Measurements from ENCODE around the gene SLC1A4.
"Not testable (repeated sequence)": the region's sequence is repeated elsewhere in the genome, so short reads cannot be mapped to it uniquely, and the experiment has no call there.

SLC1A4 gene

GRCh38 chr2:65027616-65028244 is 38.5 kb downstream of the SLC1A4 start:
- no peak for DNase-seq

- no peak for DNase-seq
Measured at GRCh38 chr2:65030476-65031332, 41.5 kb downstream of the SLC1A4 start.

DNA sequence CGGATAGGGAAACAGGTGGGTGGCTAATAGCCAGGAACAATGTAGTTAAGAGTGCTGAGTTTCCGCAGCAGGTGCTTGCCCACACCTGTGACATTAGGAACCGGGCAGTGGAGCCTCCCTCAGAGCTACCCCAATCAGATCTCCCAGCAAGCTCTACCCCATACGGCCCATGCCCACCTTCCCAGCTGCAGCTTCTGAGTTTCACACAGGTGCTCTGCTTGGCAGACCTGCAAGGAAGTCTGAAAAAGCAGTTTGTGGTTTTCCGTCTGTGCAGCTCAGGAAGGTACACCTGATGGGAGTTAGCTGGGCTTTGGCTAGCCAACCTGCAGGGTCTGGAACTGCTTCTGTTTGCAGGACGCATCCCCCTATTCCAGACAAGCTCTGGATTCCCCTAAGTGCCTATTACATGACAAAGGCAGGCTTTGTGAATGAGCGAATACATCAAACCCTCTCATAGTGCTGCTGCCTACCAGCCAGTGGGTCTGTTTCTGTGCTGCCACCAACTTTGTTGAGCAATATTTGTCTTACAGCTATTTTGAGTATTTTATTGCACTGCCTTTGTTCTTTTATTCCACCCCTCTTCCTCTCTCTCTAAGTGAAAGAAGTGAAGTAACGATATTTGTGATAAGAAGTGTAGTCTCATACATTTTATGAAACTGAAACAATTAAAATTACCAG is 42.3 kb downstream of the SLC1A4 start:
- no peak for DNase-seq

GRCh38 chr2:65032019-65032975 is 43.1 kb downstream of the SLC1A4 start:
- no peak for DNase-seq

DNA sequence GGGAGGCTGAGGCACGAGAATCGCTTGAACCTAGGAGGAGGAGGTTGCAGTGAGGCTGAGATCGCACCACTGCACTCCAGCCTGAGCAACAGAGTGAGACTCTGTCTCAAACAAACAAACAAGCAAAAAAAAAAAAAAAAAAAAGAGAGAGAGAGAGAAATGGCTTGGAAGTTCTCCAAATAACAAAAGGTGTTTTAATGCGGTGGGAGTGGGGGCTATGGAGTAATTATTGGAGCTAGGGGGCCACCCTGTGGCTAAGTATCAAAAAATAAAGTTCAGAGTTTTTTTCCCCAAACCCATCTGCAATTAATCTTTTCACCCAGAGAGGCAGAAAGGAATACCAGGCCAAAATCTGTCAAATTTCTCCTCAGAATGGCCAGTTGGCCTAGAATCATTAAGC is 44.0 kb downstream of the SLC1A4 start:
- no peak for DNase-seq

GRCh38 chr2:65033667-65034066 is 44.5 kb downstream of the SLC1A4 start:
- not testable (repeated sequence) for DNase-seq

DNA sequence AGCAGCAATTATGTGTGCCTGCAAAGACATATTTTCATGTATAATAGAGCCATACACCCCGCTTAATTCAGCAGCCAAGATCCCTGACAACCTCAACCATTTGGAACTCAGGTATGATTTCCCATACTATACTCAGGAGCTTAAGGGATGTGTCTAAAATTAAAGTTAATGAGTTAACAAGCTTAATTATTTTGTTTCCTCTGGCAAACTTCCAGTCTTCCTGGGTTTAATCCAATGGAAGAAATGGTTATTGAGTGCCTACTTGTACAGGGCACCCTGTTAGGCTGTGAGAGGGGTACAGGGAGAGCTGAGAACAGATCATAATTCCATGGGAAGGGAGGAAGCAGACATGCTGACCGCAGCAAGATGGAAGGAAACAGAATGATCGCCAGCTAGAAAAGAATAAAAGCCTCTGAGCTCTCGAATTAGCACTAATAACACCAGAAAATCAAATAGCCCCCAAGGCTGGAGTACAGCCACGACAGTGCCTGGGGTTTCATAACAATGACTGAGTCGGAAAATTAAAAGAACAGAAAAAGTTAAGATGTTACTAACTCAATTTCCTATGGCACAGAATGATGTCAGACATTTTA is 46.2 kb downstream of the SLC1A4 start:
- no peak for DNase-seq

DNA sequence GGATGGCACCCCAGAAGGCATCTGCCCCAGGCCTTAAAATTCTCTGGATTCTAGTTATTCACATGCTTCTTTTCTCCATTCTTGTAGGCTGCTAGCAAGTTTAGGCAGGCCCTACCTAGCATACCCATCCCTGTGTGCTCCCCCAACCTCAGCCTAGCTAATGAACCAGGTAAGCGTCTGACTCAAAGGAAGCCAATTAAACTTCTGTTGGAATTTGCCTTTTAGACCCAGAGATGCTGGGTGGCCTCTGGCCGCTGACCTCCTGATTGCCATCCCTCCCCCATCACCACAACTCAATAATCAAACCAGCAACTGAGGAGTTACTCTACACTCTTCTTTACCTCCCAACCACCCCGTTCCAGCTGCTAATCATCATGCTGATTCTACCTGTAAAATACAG is 48.0 kb downstream of the SLC1A4 start:
- DNase-seq: no peak

DNA sequence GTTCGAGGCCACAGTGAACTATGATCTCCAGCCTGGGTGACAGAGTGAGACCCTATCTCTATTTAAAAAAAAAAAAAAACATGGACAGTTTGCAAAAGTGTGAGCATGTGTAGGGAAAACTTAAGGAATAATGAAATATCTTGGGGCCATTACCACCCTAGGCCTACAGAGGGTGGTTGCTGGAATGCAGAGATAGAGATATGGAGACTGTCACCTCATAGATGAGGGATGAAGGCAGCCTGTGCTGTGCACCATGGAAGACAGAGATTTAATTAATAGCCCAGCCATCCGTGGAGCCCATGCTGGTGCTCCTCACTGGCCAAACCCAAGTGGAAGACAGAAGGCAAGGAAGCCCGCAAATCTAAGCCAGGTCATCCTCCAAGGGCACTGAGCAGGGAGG is 50.4 kb downstream of the SLC1A4 start:
- no peak for DNase-seq

GRCh38 chr2:65040400-65041261 is 51.4 kb downstream of the SLC1A4 start:
- peak; percentile 83 for DNase-seq

DNA sequence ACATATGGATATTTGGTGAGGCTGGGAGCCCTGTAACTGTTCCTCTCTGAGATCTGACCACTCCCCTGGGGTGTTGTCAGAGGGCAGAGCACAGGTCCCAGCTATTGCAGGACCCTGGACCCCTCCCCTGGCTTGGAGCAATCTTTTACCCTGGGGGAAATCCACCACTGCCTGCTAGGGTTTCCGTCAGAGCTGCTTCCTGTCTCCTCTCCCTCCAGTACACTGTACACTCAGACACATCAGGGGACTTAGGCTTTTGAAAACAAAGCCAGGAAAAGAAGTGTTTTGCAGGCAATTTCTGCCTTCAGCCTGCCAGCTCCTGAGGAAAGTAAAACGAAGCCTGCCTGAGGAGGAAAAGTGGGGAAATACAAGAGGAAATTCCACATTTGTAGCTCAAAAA is 53.8 kb downstream of the SLC1A4 start:
- DNase-seq: no peak

DNA sequence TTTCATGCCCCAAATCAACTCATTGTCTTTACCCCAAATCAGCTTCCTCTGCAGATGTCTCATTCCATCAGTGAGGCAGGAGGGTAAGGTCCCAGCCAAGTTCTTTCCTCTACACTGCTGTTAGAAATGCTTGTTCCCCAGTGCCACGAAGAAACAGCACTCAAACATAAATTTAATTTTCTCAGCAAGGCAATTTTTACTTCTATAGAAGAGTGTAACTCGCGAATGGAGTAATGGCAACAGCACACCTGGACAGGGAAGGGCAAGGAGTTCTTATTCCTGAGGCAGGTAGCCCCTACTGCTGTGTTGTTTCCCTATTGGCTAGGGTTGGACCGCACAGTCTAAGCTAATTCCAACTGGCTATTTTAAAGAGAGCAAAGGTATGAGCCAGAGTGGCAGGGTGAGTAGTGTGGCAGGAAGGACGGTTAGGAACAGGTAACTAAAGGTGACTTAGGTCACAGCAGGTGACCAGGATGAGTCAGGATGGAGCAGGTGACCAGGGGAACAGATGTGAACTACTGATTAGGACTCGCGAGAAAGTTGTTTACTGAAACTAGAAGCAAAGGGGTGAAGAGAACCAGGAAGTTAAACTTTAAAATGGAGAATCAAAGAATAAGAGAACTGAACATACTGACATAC is 55.0 kb downstream of the SLC1A4 start:
- DNase-seq: no peak

- DNase-seq: no peak
Measured at GRCh38 chr2:65045651-65046050, 56.5 kb downstream of the SLC1A4 start.

- DNase-seq: no peak
Measured at GRCh38 chr2:65046633-65047407, 57.6 kb downstream of the SLC1A4 start.

GRCh38 chr2:65049010-65049639 is 59.9 kb downstream of the SLC1A4 start:
- DNase-seq: no peak

DNA sequence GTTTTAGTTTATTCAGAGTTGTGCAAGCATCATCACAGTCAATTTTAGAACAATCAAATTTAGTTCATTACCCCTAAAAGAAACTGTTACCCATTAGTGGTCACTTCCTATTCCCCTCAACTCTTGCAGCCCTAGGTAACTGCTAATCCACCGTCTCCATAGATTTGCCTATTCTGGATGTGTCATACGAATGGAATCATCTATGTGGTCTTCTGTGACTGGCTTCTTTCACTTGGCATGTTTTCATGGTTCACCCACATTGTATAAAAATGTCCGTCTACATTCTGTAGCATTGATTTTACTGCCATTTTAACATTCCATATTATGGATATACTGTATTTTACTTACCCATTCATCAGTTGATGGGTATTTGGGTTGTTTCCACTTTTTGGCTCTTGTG is 61.7 kb downstream of the SLC1A4 start:
- no peak for DNase-seq

DNA sequence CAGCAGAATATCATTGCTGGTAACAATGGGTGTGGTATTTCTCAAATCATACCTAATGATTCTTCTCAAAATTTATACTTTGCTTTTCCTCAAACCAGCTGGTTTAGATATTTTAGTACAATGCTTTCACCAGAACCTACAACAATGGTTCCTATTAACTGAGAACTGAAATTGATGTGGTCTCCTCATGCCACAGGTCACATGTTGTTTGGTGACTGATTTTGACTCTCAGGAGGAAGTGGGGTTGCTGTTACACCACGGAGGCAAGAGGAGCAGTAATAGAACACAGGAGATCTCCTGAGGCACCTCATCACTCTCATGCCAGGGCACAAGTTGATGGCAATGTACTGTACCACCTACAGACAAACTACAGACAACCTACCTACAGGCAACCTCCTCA is 64.0 kb downstream of the SLC1A4 start:
- DNase-seq: peak; percentile 41

- no peak for DNase-seq
Measured at GRCh38 chr2:65054749-65055421, 65.7 kb downstream of the SLC1A4 start.
